C1 segment of cervical spinal cord (tissue), 14 donors: ENCODE measurements around the gene AFP.

Experiments used
- DNase-seq, 14 donors: peaks; one replicate each; lab custom pipeline; 2025; lab: John Stamatoyannopoulos, UW

The AFP gene

DNA sequence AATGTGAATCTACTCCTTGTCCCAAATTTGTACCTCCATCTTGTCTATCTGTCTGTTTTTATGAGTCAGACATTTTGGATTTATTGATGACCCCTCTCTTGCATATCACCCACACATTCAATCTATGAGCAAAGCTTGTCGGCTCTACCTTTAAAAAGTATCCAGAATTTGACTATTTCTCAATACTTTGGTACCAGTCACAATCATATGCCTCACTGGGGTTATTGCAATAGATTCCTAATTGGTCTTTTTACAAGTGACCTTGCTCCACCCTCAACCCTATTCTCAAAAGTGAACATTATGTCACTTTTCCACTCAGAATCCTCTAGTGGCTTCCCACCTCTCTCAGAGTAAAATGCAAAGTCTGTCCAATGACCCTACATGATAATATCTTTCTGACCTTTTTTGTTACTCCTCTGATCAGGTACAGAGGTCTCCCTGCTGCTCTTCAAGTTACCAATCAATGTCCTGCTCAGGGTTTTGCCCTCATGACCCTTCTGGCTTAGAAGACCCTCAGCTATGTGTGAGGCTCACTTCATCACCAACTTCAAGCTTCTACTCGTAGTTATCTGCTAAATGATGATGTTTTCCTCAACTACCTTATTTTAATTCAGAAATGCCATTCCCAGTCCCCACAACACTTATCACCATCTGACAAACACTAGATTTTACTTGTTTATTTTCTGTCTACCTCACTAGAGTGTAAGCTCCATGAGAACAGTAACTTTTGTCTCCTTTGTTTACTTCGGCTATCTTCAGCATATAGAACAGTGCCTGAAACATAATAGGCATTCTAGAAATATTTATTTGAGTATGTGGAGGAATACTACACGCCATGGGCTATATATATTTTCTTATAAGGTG is 22.4 kb downstream of the AFP start:
- DNase-seq = no peak

DNA sequence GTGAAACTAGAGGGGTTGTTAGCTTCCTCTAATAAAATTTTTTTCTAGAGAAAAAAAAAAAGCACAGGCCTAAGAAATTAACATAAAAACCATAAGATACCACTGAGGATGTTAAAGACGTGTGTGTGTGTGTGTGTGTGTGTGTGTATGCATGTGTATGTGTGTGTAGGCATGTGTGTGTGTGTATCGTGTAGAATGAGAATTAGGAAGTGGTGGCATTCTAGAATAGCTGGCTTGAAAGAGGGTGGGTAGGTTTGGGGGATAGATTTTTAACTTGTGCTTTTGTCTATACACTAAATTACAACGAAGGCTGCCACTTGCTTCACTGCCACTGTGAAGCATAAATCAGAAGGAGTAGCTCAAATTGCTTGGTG is 23.0 kb downstream of the AFP start:
- no peak for DNase-seq

DNA sequence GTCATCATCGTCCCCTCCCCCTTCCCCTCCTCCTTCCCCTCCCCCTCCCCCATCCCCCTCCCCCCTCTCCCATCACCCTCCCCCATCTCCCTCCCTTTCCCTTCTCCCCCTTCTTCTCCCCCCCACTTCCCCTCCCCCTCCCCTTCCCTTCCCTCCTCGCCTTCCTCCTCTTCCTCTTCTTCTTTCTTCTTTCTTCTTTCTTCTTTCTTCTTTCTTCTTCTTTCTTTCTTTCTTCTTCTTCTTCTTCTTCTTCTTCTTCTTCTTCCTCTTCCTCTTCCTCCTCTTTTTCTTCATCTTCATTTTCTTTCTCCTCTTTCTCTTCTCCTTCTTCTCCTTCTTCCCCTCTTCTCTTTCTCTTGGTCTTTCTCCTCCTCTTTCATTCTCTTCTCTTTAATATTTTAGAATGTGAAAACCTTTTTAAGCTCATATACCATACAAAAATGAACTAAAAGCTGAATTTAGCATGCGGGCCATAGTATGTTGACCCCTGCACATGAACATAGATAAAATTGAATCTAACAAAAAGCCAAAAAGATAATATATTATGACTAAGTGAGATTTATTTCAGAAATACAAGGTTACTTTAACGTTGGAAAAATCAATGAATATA is 25.0 kb downstream of the AFP start:
- no peak for DNase-seq

- no peak for DNase-seq
Observed at GRCh38 chr4:73468170-73468569, 32.1 kb downstream of the AFP start.

GRCh38 chr4:73470728-73471127 is 34.7 kb downstream of the AFP start:
- DNase-seq = no peak

DNA sequence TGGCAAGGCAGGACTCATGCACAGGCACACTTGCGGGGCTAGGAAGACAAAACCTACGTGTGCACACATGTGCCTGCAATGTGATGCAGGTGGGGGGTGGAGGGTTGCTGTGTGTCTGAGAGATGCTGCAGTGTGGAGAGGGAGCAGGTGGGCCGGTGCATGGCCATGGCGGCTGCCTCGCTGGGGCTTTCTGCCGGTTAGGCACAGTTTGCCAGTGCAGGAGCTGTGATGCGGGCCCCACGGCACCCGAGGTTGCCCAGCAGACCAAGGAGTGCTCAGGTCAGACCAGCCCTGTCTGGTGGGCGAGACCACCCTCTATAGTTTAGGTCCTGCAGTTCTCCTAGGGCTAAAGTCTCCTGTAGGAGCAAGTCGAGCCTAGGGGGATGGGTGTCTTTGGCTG is 41.2 kb downstream of the AFP start:
- no peak for DNase-seq

GRCh38 chr4:73479323-73479722 is 43.3 kb downstream of the AFP start:
- DNase-seq = no peak

GRCh38 chr4:73481358-73481757 is 45.3 kb downstream of the AFP start, which contains the start of gene AFM:
Gene AFM (plus strand): TSS chr4:73481745. CDS start chr4:73481776, 31 bp downstream.
- DNase-seq = no peak

DNA sequence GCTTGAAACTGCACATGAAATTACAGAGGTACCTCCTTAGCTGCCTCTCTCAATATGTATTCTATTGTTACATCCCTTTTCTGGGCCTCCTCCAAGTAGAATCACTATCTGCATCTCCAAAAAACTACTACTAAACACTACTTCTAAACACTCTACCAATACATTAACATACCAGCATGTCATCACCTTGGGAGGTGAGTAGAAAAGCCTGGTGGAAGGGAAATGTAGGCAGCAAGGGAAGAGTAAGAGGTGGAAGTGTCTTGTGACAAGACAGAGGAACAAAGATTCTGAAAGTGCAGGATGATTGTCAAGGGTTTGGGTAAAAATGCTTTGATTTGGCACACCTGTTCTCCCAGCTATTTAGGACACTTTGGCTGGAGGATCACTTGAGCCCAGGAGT is 49.1 kb downstream of the AFP start:
- DNase-seq = no peak

- no peak for DNase-seq
Observed at GRCh38 chr4:73485596-73485995, 49.6 kb downstream of the AFP start.

DNA sequence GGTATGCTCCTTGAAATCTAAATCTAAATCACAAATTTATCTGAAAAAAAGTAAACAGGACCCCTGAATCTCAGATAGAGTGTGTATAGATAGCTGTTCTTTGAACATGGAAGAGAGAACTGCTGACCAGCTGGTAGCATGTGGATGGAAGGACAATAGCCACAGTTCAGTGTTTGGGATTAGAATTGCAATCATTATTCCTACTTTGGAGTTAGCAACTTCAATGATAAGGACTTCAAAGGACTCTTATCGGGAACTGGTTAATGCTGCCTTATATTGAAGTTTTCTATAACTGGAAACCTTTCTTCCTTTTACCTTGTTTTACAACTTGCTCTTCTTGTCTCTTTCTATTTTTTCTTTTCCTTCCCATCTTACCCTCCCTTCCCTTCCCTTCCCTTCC is 50.5 kb downstream of the AFP start:
- DNase-seq = no peak

- no peak for DNase-seq
Observed at GRCh38 chr4:73487233-73487632, 51.2 kb downstream of the AFP start.

GRCh38 chr4:73499996-73500765 is 64.2 kb downstream of the AFP start:
- no peak for DNase-seq

- DNase-seq = no peak
Observed at GRCh38 chr4:73501664-73502265, 65.7 kb downstream of the AFP start.

DNA sequence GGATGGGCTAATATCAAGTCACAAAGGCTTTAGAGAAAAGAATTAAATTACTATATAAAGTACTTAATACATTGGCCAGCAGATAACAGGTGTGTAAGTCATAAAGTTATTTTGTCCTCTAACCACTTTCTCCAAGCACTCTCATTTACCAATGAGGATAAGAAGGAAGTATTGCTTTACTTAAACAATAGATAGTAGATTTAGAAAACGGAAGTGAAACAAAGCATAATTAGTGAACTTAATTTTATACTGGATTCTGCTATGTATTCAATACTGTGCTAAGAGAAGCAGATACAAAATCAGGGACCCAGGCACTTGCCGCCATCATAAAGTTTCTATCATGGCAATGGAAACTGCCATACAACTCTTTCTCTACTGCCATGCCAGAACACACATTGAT is 69.5 kb downstream of the AFP start:
- no peak for DNase-seq
